DOHH2 (cell line): ENCODE results near the gene ARHGDIB.
A peak's percentile ranks its signal among the peaks of the same experiment; 100 is the strongest.

Experiments used
- H3F3A ChIP-seq: fragments of 200-600 bp; sonication (generic), shearing (Covaris generic); 2 replicates; pipeline ENCODE4 v1.6.0; 2016; ENCODE audit warnings: antibody characterized with exemption, mild to moderate bottlenecking; ENCODE audit not compliant: control insufficient read depth, insufficient read depth
- H3K27ac ChIP-seq: fragments of 200-600 bp; sonication (generic); 2 replicates; pipeline ENCODE4 v1.5.1; 2014; ENCODE audit warnings: low read depth, mild to moderate bottlenecking, low read length, moderate library complexity
- H3K27me3 ChIP-seq: fragments of 200-600 bp; sonication (generic); 2 replicates; pipeline ENCODE4 v1.6.1; 2014; ENCODE audit warnings: mild to moderate bottlenecking, low read length, mixed read lengths; ENCODE audit not compliant: control insufficient read depth
- H3K36me3 ChIP-seq: fragments of 200-600 bp; sonication (generic); 2 replicates; pipeline ENCODE4 v1.6.1; 2014; ENCODE audit warnings: mild to moderate bottlenecking, low read length, moderate library complexity, mixed read lengths; ENCODE audit not compliant: control insufficient read depth
- H3K4me1 ChIP-seq: fragments of 200-600 bp; sonication (generic); 2 replicates; pipeline ENCODE4 v1.6.1; 2014; ENCODE audit warnings: mild to moderate bottlenecking, low read length, mixed read lengths; ENCODE audit not compliant: control insufficient read depth
- H3K4me2 ChIP-seq: fragments of 200-600 bp; sonication (generic); 2 replicates; pipeline ENCODE4 v1.6.0; 2014; ENCODE audit warnings: mild to moderate bottlenecking, low read length, moderate library complexity
- H3K4me3 ChIP-seq: fragments of 200-600 bp; sonication (generic); 2 replicates; pipeline ENCODE4 v1.5.1; 2014; ENCODE audit warnings: mild to moderate bottlenecking, low read length, mixed read lengths
- H3K79me2 ChIP-seq: fragments of 200-600 bp; sonication (generic); 2 replicates; pipeline ENCODE4 v1.6.1; 2014; ENCODE audit warnings: mild to moderate bottlenecking, low read length, mixed read lengths; ENCODE audit not compliant: control insufficient read depth
- H3K9me2 ChIP-seq: fragments of 200-600 bp; sonication (generic); replicated peaks from 2 replicates; pipeline ENCODE4 v1.6.1; 2014; ENCODE audit warnings: mild to moderate bottlenecking, low read length, mixed read lengths; ENCODE audit not compliant: control insufficient read depth
- H3K9me3 ChIP-seq: fragments of 200-600 bp; sonication (generic); 2 replicates; pipeline ENCODE4 v1.6.1; 2014; ENCODE audit warnings: antibody characterized with exemption, low read length, mixed read lengths; ENCODE audit not compliant: control insufficient read depth, insufficient read depth
- H4K20me1 ChIP-seq: fragments of 200-600 bp; sonication (generic); 2 replicates; pipeline ENCODE4 v1.6.0; 2014; ENCODE audit warnings: low read depth, mild to moderate bottlenecking, antibody characterized with exemption, low read length, moderate library complexity; ENCODE audit not compliant: control insufficient read depth, insufficient read depth
- CTCF ChIP-seq: fragments of 200-600 bp; sonication (generic); IDR thresholded peaks from one replicate; pipeline ENCODE4 v1.5.1; 2014; ENCODE audit warnings: antibody characterized with exemption, mild to moderate bottlenecking, low read depth, low read length; ENCODE audit not compliant: poor library complexity, severe bottlenecking
- EZH2phosphoT487 ChIP-seq: fragments of 200-600 bp; sonication (generic); IDR thresholded peaks from 2 replicates; pipeline ENCODE4 v1.6.1; 2017; ENCODE audit warnings: borderline replicate concordance, mild to moderate bottlenecking, antibody characterized with exemption, low read length, moderate library complexity, mixed read lengths

Gene ARHGDIB

DNA sequence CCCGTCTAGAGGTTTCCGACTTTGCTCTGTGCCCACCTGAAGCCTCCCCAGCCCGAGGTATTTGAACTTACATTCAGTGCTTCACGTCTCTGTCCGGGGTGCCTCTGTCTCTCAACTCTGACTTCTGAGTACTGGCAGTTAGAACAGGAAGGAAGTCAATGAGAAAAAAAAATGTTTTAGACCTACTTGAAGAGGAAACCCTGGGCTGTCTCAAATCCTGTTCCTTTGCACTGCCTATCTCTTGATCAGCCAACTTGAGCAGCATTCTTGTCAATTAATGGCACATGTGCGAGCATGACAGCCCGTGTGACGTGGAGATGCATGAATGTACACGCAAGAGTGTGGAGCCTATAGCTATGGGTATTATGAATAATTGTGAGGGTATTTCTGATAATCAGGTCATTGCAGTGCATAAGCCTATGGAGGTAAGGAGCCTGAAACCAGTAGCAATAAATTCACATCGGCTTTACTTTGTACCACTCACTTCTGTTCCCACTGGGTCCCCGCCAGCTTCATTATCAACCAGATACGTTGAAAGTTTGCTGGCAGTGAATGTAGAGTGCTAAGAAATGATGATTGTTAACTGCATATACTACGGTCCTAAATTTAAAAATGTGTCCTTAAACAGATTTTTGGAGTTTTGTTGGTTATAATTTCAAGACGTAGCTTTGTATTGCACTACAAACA lies at the start of gene ARHGDIB:
TSS of gene ARHGDIB (minus strand) at position 136 of the 687 bp plus-strand sequence. CDS start 10,889 bp downstream, outside the sequence.
- Histone ChIP-seq H3K9me2 (no peaks in the 10 kb centered on the region), H3K4me1 (peaks cover 62% of the 10 kb centered on the region), H3K9me3 (no peaks in the 10 kb centered on the region), H3F3A (peaks cover 53% of the 10 kb centered on the region), H3K36me3 (peaks cover 52% of the 10 kb centered on the region), H3K27me3 (no peaks in the 10 kb centered on the region), H3K4me3 (peak within 1 kb of the TSS; percentile 90), H3K27ac (peak within 1 kb of the TSS; percentile 98), H4K20me1 (peaks cover 7% of the 10 kb centered on the region; the same call in 1 of the 2 replicates), H3K4me2 (peak within 1 kb of the TSS; percentile 98), H3K79me2 (peaks cover 52% of the 10 kb centered on the region)
- TF ChIP-seq EZH2phosphoT487 = no peak
- TF ChIP-seq CTCF = no peak

DNA sequence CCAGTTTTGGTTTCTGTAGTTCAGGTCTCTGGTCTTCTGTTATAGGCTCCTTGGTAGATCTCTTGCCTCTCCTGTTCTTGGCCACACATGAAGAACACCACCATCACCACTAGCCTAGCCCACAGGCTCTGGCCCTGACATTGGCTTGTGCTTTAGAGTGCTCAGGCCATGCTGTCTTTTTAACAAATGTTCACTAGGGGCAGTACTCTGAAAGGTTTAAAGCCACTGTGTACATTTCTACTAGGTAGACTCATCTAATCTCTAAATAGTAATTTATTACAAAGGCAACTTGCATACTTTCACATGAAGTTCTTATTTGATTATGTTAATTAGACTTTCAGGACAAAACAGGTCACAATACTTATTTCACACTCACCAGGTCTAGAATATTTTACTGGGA lies 49.8 kb upstream of the ARHGDIB start:
- TF ChIP-seq CTCF = peak; percentile 38
- TF ChIP-seq EZH2phosphoT487 = no peak
- Histone ChIP-seq H3K27ac (no peak overlapping the region), H3F3A (no peaks in the 10 kb centered on the region), H3K4me1 (no peaks in the 10 kb centered on the region), H3K27me3 (peaks cover 10% of the 10 kb centered on the region; the same call in 1 of the 2 replicates), H3K4me3 (no peak overlapping the region), H3K79me2 (no peaks in the 10 kb centered on the region), H4K20me1 (no peaks in the 10 kb centered on the region), H3K9me2 (no peaks in the 10 kb centered on the region; the same call in 1 of the 2 replicates), H3K9me3 (no peaks in the 10 kb centered on the region), H3K4me2 (no peak overlapping the region), H3K36me3 (no peaks in the 10 kb centered on the region)

- H3K27ac ChIP-seq = no peak overlapping the region
- no peaks in the 10 kb centered on the region; the same call in 1 of the 2 replicates for H3K9me2 ChIP-seq
- TF ChIP-seq CTCF (no peak), EZH2phosphoT487 (no peak)
- no peak overlapping the region for H3K4me3 ChIP-seq
- no peaks in the 10 kb centered on the region for H3K36me3 ChIP-seq
- no peaks in the 10 kb centered on the region for H3F3A ChIP-seq
- H3K27me3 ChIP-seq = peaks cover 19% of the 10 kb centered on the region; the same call in 1 of the 2 replicates
- no peaks in the 10 kb centered on the region for H3K79me2 ChIP-seq
- no peaks in the 10 kb centered on the region for H4K20me1 ChIP-seq
- H3K4me2 ChIP-seq = no peak overlapping the region
- 0 out of 2 replicates have a peak, but pooled peaks cover 7% of the 10 kb centered on the region for H3K4me1 ChIP-seq
- no peaks in the 10 kb centered on the region for H3K9me3 ChIP-seq
Observed at GRCh38 chr12:15007551-15007950, 46.1 kb upstream of the ARHGDIB start.
